ENCODE results near the gene MAGEB17. TPM values are rescaled to one million over a fixed set of nuclear protein-coding genes. Genes with fewer than 3 reads are reported as not detected.

The MAGEB17 gene
- total and polyA plus RNA-seq, 2 of the 8 experiments (the other 6 are each of a cell fraction or from before 2014, with no cell fraction given): 0.48 to 1.1 TPM

DNA sequence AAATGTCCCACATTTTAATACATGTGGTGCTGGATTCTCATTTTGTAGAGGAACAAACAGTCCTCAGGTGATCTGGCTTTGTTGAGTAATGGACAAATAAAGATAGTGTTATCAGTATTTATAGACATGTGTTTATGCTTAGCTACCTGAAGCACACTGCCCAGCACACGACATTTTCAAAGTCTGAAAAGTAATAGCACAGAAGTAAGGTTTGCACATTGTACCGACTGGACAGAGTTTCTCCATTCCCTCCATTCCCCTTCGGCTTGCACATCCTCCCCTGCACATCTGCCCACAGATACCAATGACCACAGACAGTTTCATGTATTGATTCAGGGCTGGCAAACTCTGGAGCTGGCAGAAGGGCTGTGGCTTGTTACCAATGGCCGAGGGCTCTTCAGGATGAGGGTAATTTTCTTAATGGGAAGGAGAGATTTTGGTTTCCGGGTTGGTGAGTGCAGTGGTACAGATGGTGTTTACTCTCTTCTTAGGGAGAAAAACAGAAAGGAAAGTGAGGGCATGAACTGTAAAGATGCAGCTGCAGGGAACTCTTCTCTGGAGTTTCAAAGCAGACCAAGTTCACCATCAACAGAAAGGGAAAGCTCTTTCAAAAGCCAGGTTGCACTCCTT lies 41.6 kb upstream of the MAGEB17 start:
- Histone ChIP-seq H3K9me3 (ENCODE audit: insufficient read depth in 2 of 2, low read depth in 1 of 2, low read length in 1 of 2) (no peaks in the 10 kb centered on the region), H3K79me1 (ENCODE audit: low read depth, low read length) (no peaks in the 10 kb centered on the region), H3K4me2 (ENCODE audit: insufficient read depth in 1 of 2, low read depth in 2 of 2, low read length in 2 of 2) (peak overlapping the region; percentile 57 to 98), H3K14ac (ENCODE audit: insufficient read length) (no peak overlapping the region), H3K4me3 (ENCODE audit: extremely low read depth in 1 of 4, insufficient read depth in 2 of 4, low read depth in 3 of 4, low read length in 4 of 4) (peak overlapping the region; percentile 37 to 99 (median 66)), H3K18ac (ENCODE audit: extremely low read depth, low read length) (no peak overlapping the region; the same call in 1 of the 2 replicates), H3K79me2 (ENCODE audit: control insufficient read depth in 1 of 2, insufficient read depth in 2 of 2, low read length in 2 of 2) (peaks cover 41 to 72% of the 10 kb centered on the region in 2 experiments), H2BK120ac (replicated peaks; ENCODE audit: low read depth, low read length) (peak overlapping the region; percentile 4), H3K27me3 (replicated peaks in 1 of 4; ENCODE audit: control insufficient read depth in 3 of 4, extremely low read depth in 1 of 4, insufficient read depth in 3 of 4, low read length in 3 of 4) (no peaks in the 10 kb centered on the region), H3K9ac (replicated peaks in 1 of 4; ENCODE audit: extremely low read depth in 1 of 4, low read depth in 3 of 4, low read length in 3 of 4) (peak overlapping the region in 3 of 4 experiments; percentile 47 to 83 (median 59); a peak in 5 of 7 replicates), H3K23me2 (ENCODE audit: low read depth, low read length) (0 out of 2 replicates have a peak, but pooled peaks cover 2% of the 10 kb centered on the region), H4K20me1 (replicated peaks in 1 of 2; ENCODE audit: control insufficient read depth in 1 of 2, insufficient read depth in 2 of 2, low read length in 2 of 2) (no peaks in the 10 kb centered on the region), H3K27ac (ENCODE audit: low read depth, low read length) (no peak overlapping the region), H3K23ac (ENCODE audit: insufficient read length) (no peak overlapping the region), H3K56ac (replicated peaks; ENCODE audit: insufficient read length, low read depth, low read length) (peak overlapping the region; percentile 2), H3K4me1 (replicated peaks in 1 of 4; ENCODE audit: control insufficient read depth in 3 of 4, insufficient read depth in 4 of 4, low read length in 3 of 4) (peaks cover 0 to 6% (median under 1%) of the 10 kb centered on the region in 4 experiments; a peak in 4 of 7 replicates), H2BK5ac (ENCODE audit: low read depth, low read length) (no peak overlapping the region; the same call in 1 of the 2 replicates), H2AFZ (ENCODE audit: low read length) (no peak overlapping the region), H4K8ac (ENCODE audit: extremely low read depth, insufficient read depth, low read length) (no peak overlapping the region), H4K91ac (replicated peaks; ENCODE audit: insufficient read length, low read length) (no peak overlapping the region), H2BK20ac (ENCODE audit: low read length) (no peak overlapping the region), H4K5ac (ENCODE audit: insufficient read length, low read depth, low read length) (peak overlapping the region; percentile 88), H3K4ac (replicated peaks; ENCODE audit: insufficient read length, low read depth, low read length) (no peak overlapping the region), H2BK12ac (ENCODE audit: low read depth, low read length) (no peak overlapping the region), H3K36me3 (ENCODE audit: control insufficient read depth in 2 of 4, insufficient read depth in 4 of 4, low read length in 3 of 4) (peaks cover 0 to 46% (median 0%) of the 10 kb centered on the region in 4 experiments; a peak in 2 of 8 replicates), H2BK15ac (ENCODE audit: low read length) (no peak overlapping the region), H2AK5ac (ENCODE audit: low read depth, low read length) (no peak overlapping the region)
- POLR2A ChIA-PET (ENCODE audit: partially characterized antibody): no interaction called here
- WGBS, 2 experiments (ENCODE audit: extremely low coverage in 1 of 2, insufficient coverage in 1 of 2, insufficient read length in 1 of 2, insufficient replicate concordance in 2 of 2, low coverage in 1 of 2, low lambda C conversion rate in 2 of 2, missing lambda C conversion rate in 1 of 2): 29% methylated on average over 4 of the region's 5 CpGs; no CpG with 5 or more reads in 1 of the 2 experiments
- CTCF ChIA-PET (ENCODE audit: partially characterized antibody): interaction anchor here (0.5 to 1.5 kb wide), 4 partner anchors 12 to 179 kb away, joined by 3 to 5 read pairs (median 4); no protein-coding TSS in a partner anchor
- no peak for DNase-seq (ENCODE audit: low read depth in 1 of 2, low spot score in 2 of 2)
- FAIRE-seq: peak; percentile 69
- TF ChIP-seq TAF1 (IDR thresholded peaks at IDR 0.05; ENCODE audit: low read depth, low read length) (no peak), KDM5A (IDR thresholded peaks at IDR 0.05; ENCODE audit: low read length) (no peak), SRF (IDR thresholded peaks at IDR 0.05; ENCODE audit: low read depth, low read length) (no peak), KDM1A (IDR thresholded peaks at IDR 0.05; ENCODE audit: borderline replicate concordance, low read length) (no peak), SP1 (IDR thresholded peaks at IDR 0.05; ENCODE audit: low read depth, low read length) (no peak), GTF2F1 (IDR thresholded peaks at IDR 0.05; ENCODE audit: borderline replicate concordance, low read depth, low read length) (no peak), JUND (IDR thresholded peaks at IDR 0.05; ENCODE audit: low read length) (no peak), JUN (IDR thresholded peaks at IDR 0.05; ENCODE audit: low read depth, low read length) (no peak)
- TF ChIP-seq, protein P1, sequence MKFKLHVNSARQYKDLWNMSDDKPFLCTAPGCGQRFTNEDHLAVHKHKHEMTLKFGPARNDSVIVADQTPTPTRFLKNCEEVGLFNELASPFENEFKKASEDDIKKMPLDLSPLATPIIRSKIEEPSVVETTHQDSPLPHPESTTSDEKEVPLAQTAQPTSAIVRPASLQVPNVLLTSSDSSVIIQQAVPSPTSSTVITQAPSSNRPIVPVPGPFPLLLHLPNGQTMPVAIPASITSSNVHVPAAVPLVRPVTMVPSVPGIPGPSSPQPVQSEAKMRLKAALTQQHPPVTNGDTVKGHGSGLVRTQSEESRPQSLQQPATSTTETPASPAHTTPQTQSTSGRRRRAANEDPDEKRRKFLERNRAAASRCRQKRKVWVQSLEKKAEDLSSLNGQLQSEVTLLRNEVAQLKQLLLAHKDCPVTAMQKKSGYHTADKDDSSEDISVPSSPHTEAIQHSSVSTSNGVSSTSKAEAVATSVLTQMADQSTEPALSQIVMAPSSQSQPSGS (IDR thresholded peaks at IDR 0.05; ENCODE audit: low read length): no peak
